Neural progenitor cell (in vitro differentiated cells): ENCODE measurements around the gene ABTB2. TPM values are rescaled to one million over a fixed set of nuclear protein-coding genes. Genes with fewer than 3 reads are reported as not detected.

ENCODE experiments used
- DNase-seq: peaks from one replicate; pipeline ENCODE4 v3.0.0-alpha.2; 2016; ENCODE audit warnings: low spot score
- H2AFZ ChIP-seq: fragments of 200-600 bp; sonication (generic); replicated peaks from 2 replicates; pipeline ENCODE4 v1.6.1; 2016; ENCODE audit warnings: antibody characterized with exemption
- H3F3A ChIP-seq: fragments of 200-600 bp; sonication (generic); 2 replicates; pipeline ENCODE4 v1.6.1; 2016; ENCODE audit warnings: antibody characterized with exemption, low read depth
- H3K27ac ChIP-seq: fragments of 200-600 bp; sonication (generic); 2 replicates; pipeline ENCODE4 v1.5.1; 2016; ENCODE audit warnings: mild to moderate bottlenecking
- H3K27me3 ChIP-seq: fragments of 200-600 bp; sonication (generic); 2 replicates; pipeline ENCODE4 v1.6.1; 2016; ENCODE audit warnings: mild to moderate bottlenecking, moderate library complexity
- H3K36me3 ChIP-seq: fragments of 200-600 bp; sonication (generic); 2 replicates; pipeline ENCODE4 v1.5.1; 2016
- H3K4me1 ChIP-seq: fragments of 200-600 bp; sonication (generic); 2 replicates; pipeline ENCODE4 v1.6.1; 2016; ENCODE audit warnings: mixed run types
- H3K4me2 ChIP-seq: fragments of 200-600 bp; sonication (generic); 2 replicates; pipeline ENCODE4 v1.6.1; 2016
- H3K4me3 ChIP-seq: fragments of 200-600 bp; sonication (generic); 2 replicates; pipeline ENCODE4 v1.5.1; 2016
- H3K79me2 ChIP-seq: fragments of 200-600 bp; sonication (generic); 2 replicates; pipeline ENCODE4 v1.6.1; 2016; ENCODE audit warnings: low read depth
- H3K9ac ChIP-seq: fragments of 200-600 bp; sonication (generic); 2 replicates; pipeline ENCODE4 v1.6.1; 2016
- H3K9me3 ChIP-seq: fragments of 200-600 bp; sonication (generic); 2 replicates; pipeline ENCODE4 v1.5.1; 2016; ENCODE audit warnings: low read depth
- H4K20me1 ChIP-seq: fragments of 200-600 bp; sonication (generic); 2 replicates; pipeline ENCODE4 v1.6.1; 2016; ENCODE audit warnings: low read depth
- H3K27ac Mint-ChIP-seq: 3 replicates; pipeline ENCODE4 v1.8.0; 2021; ENCODE audit warnings: mixed read lengths
- H3K27me3 Mint-ChIP-seq: 2 replicates; pipeline ENCODE4 v1.8.0; 2022; ENCODE audit warnings: low read depth, mild to moderate bottlenecking, inconsistent platforms, moderate library complexity, mixed read lengths; ENCODE audit not compliant: insufficient read depth
- H3K36me3 Mint-ChIP-seq: 3 replicates; pipeline ENCODE4 v1.8.0; 2021; ENCODE audit warnings: mixed read lengths
- H3K4me1 Mint-ChIP-seq: 3 replicates; pipeline ENCODE4 v1.8.0; 2021; ENCODE audit warnings: mixed read lengths
- H3K4me3 Mint-ChIP-seq: 3 replicates; pipeline ENCODE4 v1.8.0; 2021; ENCODE audit warnings: mild to moderate bottlenecking, moderate library complexity, mixed read lengths
- H3K9me3 Mint-ChIP-seq: 3 replicates; pipeline ENCODE4 v1.8.0; 2020; ENCODE audit warnings: mixed read lengths
- CTCF ChIP-seq: fragments of 200-600 bp; sonication (generic); IDR thresholded peaks from 2 replicates; pipeline ENCODE4 v1.5.1; 2017; ENCODE audit warnings: antibody characterized with exemption, mild to moderate bottlenecking
- EZH2 ChIP-seq: fragments of 200-600 bp; sonication (generic); IDR thresholded peaks from 2 replicates; pipeline ENCODE4 v1.6.1; 2017; ENCODE audit warnings: antibody characterized with exemption, mild to moderate bottlenecking, moderate library complexity
- EZH2phosphoT487 ChIP-seq: fragments of 200-600 bp; sonication (generic); IDR thresholded peaks from 2 replicates; pipeline ENCODE4 v1.6.1; 2017; ENCODE audit warnings: antibody characterized with exemption
- total RNA-seq: library from RNA; depleted of rRNA; stranded (reverse); fragments of >200 nt; gene quantifications from 2 replicates; pipeline ENCODE4 v1.2.3, GENCODE V29; 2015; ENCODE audit warnings: low replicate concordance

Gene ABTB2
- total RNA-seq, 1 donor from 2014 or later, result 0.37 TPM

GRCh38 chr11:34191578-34191977 lies 166.2 kb downstream of the ABTB2 start:
- DNase-seq, result no peak
- H3K4me3 ChIP-seq, result no peak overlapping the region
- H4K20me1 ChIP-seq, result no peaks in the 10 kb centered on the region
- H3K79me2 ChIP-seq, result no peaks in the 10 kb centered on the region
- Mint-ChIP-seq H3K4me1 (peaks cover 61% of the 10 kb centered on the region), H3K27me3 (peaks cover 5% of the 10 kb centered on the region), H3K27ac (peak overlapping the region; percentile 30), H3K36me3 (no peaks in the 10 kb centered on the region), H3K4me3 (no peak overlapping the region), H3K9me3 (no peaks in the 10 kb centered on the region)
- peaks cover 30% of the 10 kb centered on the region for H3K27me3 ChIP-seq
- no peaks in the 10 kb centered on the region for H3K9me3 ChIP-seq
- H3K36me3 ChIP-seq, result no peaks in the 10 kb centered on the region
- peaks cover 37% of the 10 kb centered on the region for H3K4me1 ChIP-seq
- no peak overlapping the region for H3K9ac ChIP-seq
- no peak for TF ChIP-seq EZH2
- H3K4me2 ChIP-seq, result no peak overlapping the region
- H2AFZ ChIP-seq, result no peak overlapping the region
- H3F3A ChIP-seq, result peaks cover 19% of the 10 kb centered on the region
- no peak overlapping the region for H3K27ac ChIP-seq

DNA sequence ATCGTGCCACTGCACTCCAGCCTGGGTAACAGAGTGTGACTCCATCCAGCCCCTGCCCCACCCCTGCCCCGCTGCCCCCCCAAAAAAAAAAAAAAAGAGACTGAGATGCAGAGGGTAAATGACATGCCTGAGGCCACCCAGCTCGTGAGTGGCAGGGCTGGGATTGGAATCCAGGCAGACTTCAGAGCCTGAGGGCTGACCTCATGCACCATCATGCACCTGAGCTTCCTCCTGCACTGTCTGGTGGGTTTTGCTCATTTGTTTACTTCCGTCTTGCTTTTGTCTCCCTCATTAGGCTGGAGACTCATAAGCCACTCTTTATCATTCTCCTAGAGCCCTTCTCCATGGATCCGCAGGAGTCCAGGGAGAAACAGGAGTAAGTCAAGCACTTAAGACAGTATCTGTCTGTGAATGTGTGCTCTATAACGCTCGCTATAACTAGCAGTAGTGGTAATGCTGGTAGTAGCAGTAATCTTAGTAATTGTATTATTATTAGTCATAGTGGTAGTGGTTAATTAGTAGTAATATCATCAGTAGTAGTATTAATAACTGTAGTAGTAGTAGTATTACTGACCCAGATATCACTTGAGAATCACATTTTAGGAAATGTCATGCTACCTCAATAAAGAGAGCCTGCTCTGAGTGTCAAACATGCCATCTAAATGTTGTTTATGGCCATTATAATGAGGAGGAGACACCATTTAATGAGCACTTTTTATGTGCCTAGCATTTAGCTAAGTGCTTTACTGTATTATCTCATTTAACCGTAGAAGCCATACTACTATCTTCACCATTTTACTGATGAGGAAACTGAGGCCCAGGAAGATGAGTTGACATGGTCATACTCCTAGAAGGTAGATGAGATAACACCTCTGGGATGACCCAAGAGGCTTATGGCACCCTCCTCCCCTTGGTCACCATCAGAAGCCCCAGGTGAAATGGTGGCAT lies 167.3 kb downstream of the ABTB2 start:
- H3K27ac ChIP-seq, result no peak overlapping the region
- peak overlapping the region; percentile 92 for H3K27ac Mint-ChIP-seq
- H3K79me2 ChIP-seq, result no peaks in the 10 kb centered on the region
- no peaks in the 10 kb centered on the region for H3K36me3 Mint-ChIP-seq
- no peaks in the 10 kb centered on the region for H3K9me3 Mint-ChIP-seq
- TF ChIP-seq EZH2, result no peak
- TF ChIP-seq CTCF, result no peak
- TF ChIP-seq EZH2phosphoT487, result no peak
- no peak for DNase-seq
- H3K36me3 ChIP-seq, result no peaks in the 10 kb centered on the region
- peaks cover 30% of the 10 kb centered on the region for H3F3A ChIP-seq
- peaks cover 5% of the 10 kb centered on the region for H3K27me3 Mint-ChIP-seq
- peaks cover 72% of the 10 kb centered on the region for H3K4me1 Mint-ChIP-seq
- H3K27me3 ChIP-seq, result peaks cover 30% of the 10 kb centered on the region
- no peak overlapping the region for H3K9ac ChIP-seq
- no peak overlapping the region for H2AFZ ChIP-seq
- no peaks in the 10 kb centered on the region for H4K20me1 ChIP-seq
- H3K4me1 ChIP-seq, result peaks cover 48% of the 10 kb centered on the region
- no peak overlapping the region for H3K4me3 Mint-ChIP-seq
- H3K4me3 ChIP-seq, result no peak overlapping the region
- H3K9me3 ChIP-seq, result no peaks in the 10 kb centered on the region
- H3K4me2 ChIP-seq, result no peak overlapping the region

DNA sequence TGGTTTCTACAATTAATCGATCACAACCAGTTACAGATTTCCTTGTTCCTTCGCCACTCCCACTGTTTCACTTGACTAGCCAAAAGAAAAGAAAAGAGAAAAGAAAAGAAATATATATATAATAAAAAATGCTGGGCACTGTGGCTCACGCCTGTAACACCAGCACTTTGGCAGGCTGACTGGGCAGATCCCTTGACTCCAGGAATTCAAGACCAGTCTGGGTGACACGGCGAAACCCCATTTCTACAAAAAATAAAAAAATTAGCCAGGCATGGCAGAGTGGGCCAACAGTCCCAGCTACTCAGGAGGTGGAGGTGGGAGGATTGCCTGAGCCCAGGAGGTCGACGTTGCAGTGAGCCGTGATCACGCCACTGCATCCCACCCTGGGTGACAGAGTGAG lies 168.6 kb downstream of the ABTB2 start:
- peak overlapping the region; percentile 9 for H3K27ac Mint-ChIP-seq
- peaks cover 74% of the 10 kb centered on the region for H3K4me1 Mint-ChIP-seq
- no peak overlapping the region for H3K4me3 Mint-ChIP-seq

More for the DNA sequence above, 168.6 kb downstream of the ABTB2 start:
- H2AFZ ChIP-seq, result no peak overlapping the region
- H3K4me3 ChIP-seq, result no peak overlapping the region
- H3K79me2 ChIP-seq, result no peaks in the 10 kb centered on the region
- TF ChIP-seq EZH2 (no peak), EZH2phosphoT487 (no peak), CTCF (no peak)
- H3F3A ChIP-seq, result peaks cover 27% of the 10 kb centered on the region
- peaks cover 44% of the 10 kb centered on the region for H3K4me1 ChIP-seq
- no peak overlapping the region for H3K27ac ChIP-seq
- no peaks in the 10 kb centered on the region for H3K36me3 ChIP-seq
- no peaks in the 10 kb centered on the region for H4K20me1 ChIP-seq
- no peak overlapping the region for H3K9ac ChIP-seq
- Mint-ChIP-seq H3K27me3 (peaks cover 5% of the 10 kb centered on the region), H3K36me3 (no peaks in the 10 kb centered on the region), H3K9me3 (no peaks in the 10 kb centered on the region)
- no peak overlapping the region for H3K4me2 ChIP-seq
- H3K9me3 ChIP-seq, result no peaks in the 10 kb centered on the region
- no peak for DNase-seq
- peaks cover 34% of the 10 kb centered on the region for H3K27me3 ChIP-seq
